ENCODE measurements around the gene CCDC57. TPM values are rescaled to one million over a fixed set of nuclear protein-coding genes. Genes with fewer than 3 reads are reported as not detected.
A peak's percentile ranks its signal among the peaks of the same experiment; 100 is the strongest.

Gene CCDC57
- total RNA-seq, 1 experiment from 2014 or later: 140 TPM

DNA sequence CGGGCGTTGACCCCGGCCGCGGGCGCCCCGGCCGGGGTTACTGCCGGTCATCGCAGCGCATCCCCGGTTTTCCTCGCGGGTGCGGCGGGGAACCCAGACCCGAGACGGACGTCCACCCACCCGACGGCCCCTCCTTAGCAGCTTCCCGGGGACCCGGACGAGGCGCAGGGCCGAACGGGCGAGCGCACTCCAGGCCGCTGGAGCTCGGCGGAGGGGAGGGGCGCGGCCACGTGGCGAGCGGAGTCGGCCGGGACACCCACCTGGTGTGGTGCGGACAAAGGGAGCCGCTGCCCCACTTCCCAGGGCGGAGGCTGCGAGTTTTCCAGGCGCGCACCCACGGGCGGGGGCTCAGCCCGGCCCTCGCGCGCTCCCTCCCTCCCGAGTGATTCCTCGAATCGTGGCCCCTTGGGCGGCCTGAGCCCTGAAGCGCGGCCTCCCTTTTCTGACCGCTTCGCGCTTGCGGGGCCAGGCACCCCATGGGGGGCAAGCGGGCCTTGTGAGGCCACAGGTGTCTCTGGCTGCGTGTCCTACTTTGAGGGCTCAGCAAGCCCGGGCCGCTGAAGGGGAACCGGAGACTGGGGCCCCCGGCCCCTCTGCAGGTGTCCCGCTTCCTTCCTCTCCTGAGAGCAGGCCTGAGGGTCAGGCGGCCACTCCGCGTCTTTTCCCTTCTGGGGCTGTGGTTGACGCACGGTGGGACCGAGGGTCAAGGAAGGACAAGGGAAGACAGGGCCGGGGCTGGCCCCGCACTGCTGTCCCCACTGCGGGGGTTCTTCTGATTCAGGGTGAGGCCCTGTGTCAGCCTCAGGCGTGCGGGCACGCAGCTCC is 113.5 kb downstream of the CCDC57 start:
- BruUV-seq (replicated peaks): TSS peak; percentile 41
- Histone ChIP-seq H3K36me3 (ENCODE audit: low read depth) (no peaks in the 10 kb centered on the region), H2AFZ (no peak overlapping the region; the same call in 1 of the 2 replicates), H3K27me3 (ENCODE audit: insufficient read depth, low read depth) (no peaks in the 10 kb centered on the region), H3K9me2 (ENCODE audit: insufficient read depth) (no peaks in the 10 kb centered on the region), H3K4me2 (peak overlapping the region; percentile 84), H3F3A (ENCODE audit: insufficient read depth, low read depth) (peaks cover 19% of the 10 kb centered on the region), H4K20me1 (ENCODE audit: insufficient read depth) (peaks cover 25% of the 10 kb centered on the region), H3K79me2 (ENCODE audit: low read depth) (peaks cover 35% of the 10 kb centered on the region), H3K4me1 (replicated peaks; ENCODE audit: insufficient read depth) (peaks cover 49% of the 10 kb centered on the region), H3K9me3 (ENCODE audit: insufficient read depth, low read depth) (no peaks in the 10 kb centered on the region), H3K4me3 (peak overlapping the region; percentile 54; the same call in 1 of the 2 replicates), H3K27ac (peak overlapping the region; percentile 88)
- DNase-seq: no peak
- intact Hi-C loops (cut with micrococcal nuclease; ENCODE audit: unreplicated experiment): loop anchor here (1.0 to 5.0 kb wide), 3 partner anchors 7 to 76 kb away; partner anchors contain the start of genes DCXR and LRRC45
- ChIA-PET CTCF (interaction anchor here (1.5 kb wide), 1 partner anchor 61 kb away, joined by 3 read pairs; the partner anchor contains the start of gene DCXR), POLR2A (ENCODE audit: unreplicated experiment) (interaction anchor here (0.6 to 0.7 kb wide), 3 partner anchors 136 to 585 kb away, joined by 3 to 4 read pairs (median 3); no protein-coding TSS in a partner anchor)
- TF ChIP-seq, protein P1, sequence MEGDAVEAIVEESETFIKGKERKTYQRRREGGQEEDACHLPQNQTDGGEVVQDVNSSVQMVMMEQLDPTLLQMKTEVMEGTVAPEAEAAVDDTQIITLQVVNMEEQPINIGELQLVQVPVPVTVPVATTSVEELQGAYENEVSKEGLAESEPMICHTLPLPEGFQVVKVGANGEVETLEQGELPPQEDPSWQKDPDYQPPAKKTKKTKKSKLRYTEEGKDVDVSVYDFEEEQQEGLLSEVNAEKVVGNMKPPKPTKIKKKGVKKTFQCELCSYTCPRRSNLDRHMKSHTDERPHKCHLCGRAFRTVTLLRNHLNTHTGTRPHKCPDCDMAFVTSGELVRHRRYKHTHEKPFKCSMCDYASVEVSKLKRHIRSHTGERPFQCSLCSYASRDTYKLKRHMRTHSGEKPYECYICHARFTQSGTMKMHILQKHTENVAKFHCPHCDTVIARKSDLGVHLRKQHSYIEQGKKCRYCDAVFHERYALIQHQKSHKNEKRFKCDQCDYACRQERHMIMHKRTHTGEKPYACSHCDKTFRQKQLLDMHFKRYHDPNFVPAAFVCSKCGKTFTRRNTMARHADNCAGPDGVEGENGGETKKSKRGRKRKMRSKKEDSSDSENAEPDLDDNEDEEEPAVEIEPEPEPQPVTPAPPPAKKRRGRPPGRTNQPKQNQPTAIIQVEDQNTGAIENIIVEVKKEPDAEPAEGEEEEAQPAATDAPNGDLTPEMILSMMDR (conservative IDR thresholded peaks at IDR 0.05): no peak
- TF ChIP-seq EZH2 (IDR thresholded peaks at IDR 0.05; ENCODE audit: low read depth): no peak

DNA sequence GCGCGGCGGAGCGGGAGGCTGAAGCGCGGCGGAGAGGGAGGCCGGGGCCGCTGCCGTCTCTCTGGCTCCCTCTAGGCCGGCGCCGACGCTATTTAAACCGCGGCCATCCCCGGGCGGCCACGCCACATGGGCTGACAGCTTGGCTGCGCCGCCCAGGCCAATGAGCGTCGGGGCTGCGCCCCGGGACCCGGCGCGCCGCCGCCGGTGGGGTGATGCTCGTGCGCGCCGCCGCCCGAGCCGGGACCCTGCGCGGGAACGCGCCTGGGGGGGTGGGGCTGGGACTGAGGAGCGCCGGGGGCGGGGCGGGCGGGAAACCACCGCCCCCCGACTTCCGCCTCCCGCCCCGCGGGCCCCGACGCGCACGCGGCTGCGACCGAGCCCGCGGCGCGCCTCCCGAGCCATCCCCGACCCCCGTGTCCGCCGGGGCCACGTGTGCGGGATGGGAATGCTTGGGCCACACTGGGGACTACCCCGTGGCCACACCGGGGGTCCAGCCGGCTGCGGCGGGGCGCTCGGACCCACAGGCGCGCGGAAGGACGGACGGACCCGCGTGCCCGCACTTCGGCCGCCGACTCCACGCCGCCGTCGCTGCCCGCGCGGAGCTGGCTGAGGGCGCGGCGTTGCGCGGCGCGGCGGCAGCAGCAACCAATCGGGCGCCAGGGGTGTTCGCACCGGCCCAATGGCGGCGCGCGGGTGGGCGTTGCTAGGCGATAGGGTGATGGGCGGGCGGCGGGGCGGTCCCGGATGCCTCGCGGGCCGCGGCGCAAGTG is 114.3 kb downstream of the CCDC57 start, which contains the start of gene FASN:
TSS of gene FASN (minus strand) at position 68 of the 770 bp plus-strand sequence. CDS start 1,791 bp downstream, outside the sequence.
- Histone ChIP-seq H3K27ac (peak within 1 kb of the TSS; percentile 88), H4K20me1 (ENCODE audit: insufficient read depth) (peaks cover 27% of the 10 kb centered on the region), H3K9me3 (ENCODE audit: insufficient read depth, low read depth) (no peaks in the 10 kb centered on the region), H3F3A (ENCODE audit: insufficient read depth, low read depth) (peaks cover 21% of the 10 kb centered on the region), H3K27me3 (ENCODE audit: insufficient read depth, low read depth) (no peaks in the 10 kb centered on the region), H3K4me2 (peak within 1 kb of the TSS; percentile 91), H3K4me1 (replicated peaks; ENCODE audit: insufficient read depth) (peaks cover 41% of the 10 kb centered on the region), H3K36me3 (ENCODE audit: low read depth) (no peaks in the 10 kb centered on the region), H3K4me3 (peak within 1 kb of the TSS; percentile 67), H3K9me2 (ENCODE audit: insufficient read depth) (no peaks in the 10 kb centered on the region), H2AFZ (no peak within 1 kb of the TSS; the same call in 1 of the 2 replicates), H3K79me2 (ENCODE audit: low read depth) (peaks cover 39% of the 10 kb centered on the region)
- CTCF ChIA-PET: interaction anchor here (1.5 kb wide), 1 partner anchor 61 kb away, joined by 3 read pairs; the partner anchor contains the start of gene DCXR
- BruUV-seq (replicated peaks): no TSS peak
- POLR2A ChIA-PET (ENCODE audit: unreplicated experiment): interaction anchor here (0.6 to 0.8 kb wide), 6 partner anchors 15 to 630 kb away, joined by 3 to 12 read pairs (median 3); no protein-coding TSS in a partner anchor
- TF ChIP-seq, protein P1 (conservative IDR thresholded peaks at IDR 0.05): no peak; the same call in 1 of the 2 replicates
- TF ChIP-seq EZH2 (IDR thresholded peaks at IDR 0.05; ENCODE audit: low read depth): no peak
- DNase-seq: peak; percentile 73 to 98
- intact Hi-C loops (cut with micrococcal nuclease; ENCODE audit: unreplicated experiment): loop anchor here (1.0 to 5.0 kb wide), 3 partner anchors 8 to 75 kb away; partner anchors contain the start of genes DCXR and LRRC45

DNA sequence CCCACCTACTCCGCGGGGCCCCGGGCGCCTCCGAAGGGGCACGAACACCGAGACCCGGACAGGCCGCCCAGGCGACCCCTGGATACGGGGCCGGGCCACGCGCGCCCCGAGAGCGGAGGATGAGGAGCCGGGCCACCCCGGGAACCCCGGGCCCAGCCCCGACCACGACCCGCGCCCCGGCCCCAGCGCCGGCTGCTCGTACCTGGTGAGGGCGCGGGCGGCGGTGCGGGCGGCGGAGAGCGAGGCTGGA is 114.8 kb downstream of the CCDC57 start:
- Histone ChIP-seq H3K79me2 (ENCODE audit: low read depth) (peaks cover 41% of the 10 kb centered on the region), H3K4me1 (replicated peaks; ENCODE audit: insufficient read depth) (peaks cover 36% of the 10 kb centered on the region), H3K4me2 (peak overlapping the region; percentile 91; the same call in 1 of the 2 replicates), H3K27me3 (ENCODE audit: insufficient read depth, low read depth) (no peaks in the 10 kb centered on the region), H3K36me3 (ENCODE audit: low read depth) (no peaks in the 10 kb centered on the region), H3K9me3 (ENCODE audit: insufficient read depth, low read depth) (no peaks in the 10 kb centered on the region), H2AFZ (no peak overlapping the region), H4K20me1 (ENCODE audit: insufficient read depth) (peaks cover 32% of the 10 kb centered on the region), H3F3A (ENCODE audit: insufficient read depth, low read depth) (peaks cover 21% of the 10 kb centered on the region), H3K4me3 (peak overlapping the region; percentile 67; the same call in 1 of the 2 replicates), H3K27ac (peak overlapping the region; percentile 39; the same call in 1 of the 2 replicates), H3K9me2 (ENCODE audit: insufficient read depth) (no peaks in the 10 kb centered on the region)
- POLR2A ChIA-PET (ENCODE audit: unreplicated experiment): interaction anchor here (0.6 to 0.8 kb wide), 2 partner anchors 15 to 630 kb away, joined by 3 to 12 read pairs; no protein-coding TSS in a partner anchor
- no peak for DNase-seq
- intact Hi-C loops (cut with micrococcal nuclease; ENCODE audit: unreplicated experiment): loop anchor here (1.0 to 5.0 kb wide), 3 partner anchors 8 to 75 kb away; partner anchors contain the start of genes DCXR and LRRC45
- CTCF ChIA-PET: interaction anchor here (1.5 kb wide), 1 partner anchor 60 kb away, joined by 3 read pairs; the partner anchor contains the start of gene DCXR
- no TSS peak for BruUV-seq (replicated peaks)
- TF ChIP-seq, protein P1 (conservative IDR thresholded peaks at IDR 0.05): no peak
- no peak for TF ChIP-seq EZH2 (IDR thresholded peaks at IDR 0.05; ENCODE audit: low read depth)

Measured in PC-9 (cell line).